K562 (cell line): ENCODE measurements around the gene SLC39A7. TPM values are rescaled to one million over a fixed set of nuclear protein-coding genes. Genes with fewer than 3 reads are reported as not detected.

Experiments used
- BCL6 ChIP-seq: fragments of 250-450 bp; sonication (Bioruptor Pico); IDR thresholded peaks from 2 replicates; pipeline ENCODE4 v1.4.0; 2020
- C11orf30 ChIP-seq: fragments of 450-650 bp; IDR thresholded peaks from 2 replicates; pipeline ENCODE4 v1.6.1; 2016; ENCODE audit warnings: low read depth, mild to moderate bottlenecking
- CBFA2T3 ChIP-seq: fragments of 450-650 bp; IDR thresholded peaks from 2 replicates; pipeline ENCODE4 v1.6.1; 2017
- CHD2 ChIP-seq: IDR thresholded peaks from 2 replicates; pipeline ENCODE4 v1.6.1; 2011; ENCODE audit warnings: low read depth, low read length
- HBP1 ChIP-seq: fragments of 450-650 bp; formaldehyde crosslinking; IDR thresholded peaks from 2 replicates; pipeline ENCODE4 v1.4.0; 2022; ENCODE audit warnings: missing genetic modification characterization
- HDGF ChIP-seq: fragments of 450-650 bp; IDR thresholded peaks from 2 replicates; pipeline ENCODE4 v1.6.1; 2016
- HMG20A ChIP-seq: fragments of 450-650 bp; formaldehyde crosslinking; conservative IDR thresholded peaks from 2 replicates; pipeline ENCODE4 v1.4.0; 2020; ENCODE audit warnings: mild to moderate bottlenecking, mixed read lengths
- HNRNPLL ChIP-seq: fragments of 200-400 bp; formaldehyde crosslinking; IDR thresholded peaks from 2 replicates; pipeline ENCODE4 v1.6.1; 2017; ENCODE audit warnings: low read length, low read depth, mild to moderate bottlenecking; ENCODE audit not compliant: poor library complexity, severe bottlenecking
- KHSRP ChIP-seq: fragments of 450-650 bp; IDR thresholded peaks from 2 replicates; pipeline ENCODE4 v1.6.1; 2017
- L3MBTL2 ChIP-seq: fragments of 450-650 bp; IDR thresholded peaks from 2 replicates; pipeline ENCODE4 v1.6.1; 2016; ENCODE audit warnings: mild to moderate bottlenecking, moderate library complexity
- POLR2AphosphoS5 ChIP-seq: IDR thresholded peaks from 2 replicates; pipeline ENCODE4 v1.6.1; 2011; ENCODE audit warnings: mild to moderate bottlenecking, low read depth, low read length, moderate library complexity; ENCODE audit not compliant: control insufficient read depth, insufficient read depth
- POU5F1 ChIP-seq: fragments of 150-350 bp; IDR thresholded peaks from 2 replicates; pipeline ENCODE4 v1.6.1; 2014; ENCODE audit warnings: borderline replicate concordance, low read length, low read depth, mild to moderate bottlenecking; ENCODE audit not compliant: partially characterized antibody
- RREB1 ChIP-seq: fragments of 250-450 bp; sonication (Bioruptor Pico); IDR thresholded peaks from 2 replicates; pipeline ENCODE4 v1.4.0; 2020
- ZFP36 ChIP-seq: fragments of 150-350 bp; IDR thresholded peaks from 2 replicates; pipeline ENCODE4 v1.6.1; 2018; ENCODE audit warnings: low read length, low read depth; ENCODE audit not compliant: partially characterized antibody
- ZNF347 ChIP-seq: fragments of 450-650 bp; formaldehyde crosslinking; IDR thresholded peaks from 2 replicates; pipeline ENCODE4 v1.4.0; 2020; ENCODE audit warnings: low read depth, mild to moderate bottlenecking, moderate library complexity
- ZNF76 ChIP-seq: fragments of 250-450 bp; sonication (Bioruptor Pico); IDR thresholded peaks from 2 replicates; pipeline ENCODE4 v1.4.0; 2020; ENCODE audit warnings: mild to moderate bottlenecking, moderate library complexity, borderline replicate concordance
- polyA plus RNA-seq, 8 experiments: library from polyadenylated mRNA; depleted of rRNA in 4 of 8; stranded (reverse) in 5 of 8; unstranded in 3 of 8; fragments of >200 nt; fragmentation: Nextera tagmentation in 2 of 8; fragmentation: Illumina TruSeq in 1 of 8; extraction: Ambion mirVana in 2 of 8; extraction: Trizol in 1 of 8; gene quantifications; 2 replicates each; pipeline versions ENCODE4 v1.2.1 to v1.2.3, GENCODE V29; 2011 to 2014; ENCODE audit warnings: inconsistent platforms in 1 of 8, missing spikeins in 1 of 8
- total RNA-seq, 7 experiments: library from RNA; depleted of rRNA in 6 of 7; stranded (reverse); fragments of >200 nt in 6 of 7; fragmentation: Illumina TruSeq in 2 of 7; extraction: Trizol in 2 of 7; gene quantifications; 2 replicates each; pipeline versions ENCODE4 v1.2.1 to v1.2.3, GENCODE V29; 2011 to 2021; ENCODE audit warnings: low replicate concordance in 1 of 7
- TF ChIP-seq, protein P1 (sequence below): sonication (generic); formaldehyde crosslinking; IDR thresholded peaks from 2 replicates; pipeline ENCODE4 v1.8.0; 2022; ENCODE audit warnings: missing genetic modification reagents, mild to moderate bottlenecking, moderate library complexity, borderline replicate concordance
- TF ChIP-seq, protein P2 (sequence below): fragments of 450-650 bp; IDR thresholded peaks from 2 replicates; pipeline ENCODE4 v1.6.1; 2016; ENCODE audit warnings: antibody characterized with exemption

SLC39A7 gene
- total and polyA plus RNA-seq, 9 of the 15 experiments (the other 6 are each of a cell fraction or from before 2014, with no cell fraction given), result 21.7 to 169 (median 121) TPM

- TF ChIP-seq HBP1, result peak; percentile 94
- TF ChIP-seq HMG20A, result 0 out of 2 replicates have a peak, but pooled peaks have one; percentile 55
- TF ChIP-seq L3MBTL2, result peak; percentile 45
- TF ChIP-seq, protein P1, sequence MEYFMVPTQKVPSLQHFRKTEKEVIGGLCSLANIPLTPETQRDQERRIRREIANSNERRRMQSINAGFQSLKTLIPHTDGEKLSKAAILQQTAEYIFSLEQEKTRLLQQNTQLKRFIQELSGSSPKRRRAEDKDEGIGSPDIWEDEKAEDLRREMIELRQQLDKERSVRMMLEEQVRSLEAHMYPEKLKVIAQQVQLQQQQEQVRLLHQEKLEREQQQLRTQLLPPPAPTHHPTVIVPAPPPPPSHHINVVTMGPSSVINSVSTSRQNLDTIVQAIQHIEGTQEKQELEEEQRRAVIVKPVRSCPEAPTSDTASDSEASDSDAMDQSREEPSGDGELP (CRISPR knock-in tag), result peak; percentile 68
- peak; percentile 13 for TF ChIP-seq HNRNPLL
- peak; percentile 92 for TF ChIP-seq C11orf30
- TF ChIP-seq HDGF, result no peak
- TF ChIP-seq BCL6 (CRISPR knock-in tag), result 0 out of 2 replicates have a peak, but pooled peaks have one; percentile 50
- TF ChIP-seq, protein P2, sequence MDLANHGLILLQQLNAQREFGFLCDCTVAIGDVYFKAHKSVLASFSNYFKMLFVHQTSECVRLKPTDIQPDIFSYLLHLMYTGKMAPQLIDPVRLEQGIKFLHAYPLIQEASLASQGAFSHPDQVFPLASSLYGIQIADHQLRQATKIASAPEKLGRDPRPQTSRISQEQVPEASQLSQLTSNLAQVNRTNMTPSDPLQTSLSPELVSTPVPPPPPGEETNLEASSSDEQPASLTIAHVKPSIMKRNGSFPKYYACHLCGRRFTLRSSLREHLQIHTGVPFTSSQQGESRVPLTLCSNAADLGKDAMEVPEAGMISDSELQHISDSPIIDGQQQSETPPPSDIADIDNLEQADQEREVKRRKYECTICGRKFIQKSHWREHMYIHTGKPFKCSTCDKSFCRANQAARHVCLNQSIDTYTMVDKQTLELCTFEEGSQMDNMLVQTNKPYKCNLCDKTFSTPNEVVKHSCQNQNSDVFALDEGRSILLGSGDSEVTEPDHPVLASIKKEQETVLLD, result peak; percentile 97
- peak; percentile 79; the same call in 1 of the 2 replicates for TF ChIP-seq RREB1 (CRISPR knock-in tag)
- no peak for TF ChIP-seq KHSRP
- TF ChIP-seq POU5F1, result peak; percentile 62
- peak; percentile 9 for TF ChIP-seq ZFP36
- peak; percentile 94 for TF ChIP-seq ZNF76 (CRISPR knock-in tag)
- TF ChIP-seq CBFA2T3, result 0 out of 2 replicates have a peak, but pooled peaks have one; percentile 34
- peak; percentile 99 for TF ChIP-seq CHD2
- TF ChIP-seq ZNF347 (CRISPR knock-in tag), result 0 out of 2 replicates have a peak, but pooled peaks have one; percentile 53
- TF ChIP-seq POLR2AphosphoS5, result peak; percentile 61
Observed at GRCh38 chr6:33200219-33201146, at the start of gene SLC39A7, which contains the start of gene RXRB (continued).
